HFF-Myc (cell line): Measurements from ENCODE around the gene INO80E.

Experiments
- DNase-seq: peaks from one replicate; pipeline ENCODE4 v3.0.0-alpha.2; 2011; ENCODE audit warnings: low read depth; ENCODE audit errors: extremely low read depth
- H3K4me3 ChIP-seq: replicated peaks from 2 replicates; pipeline ENCODE4 v1.5.1; 2011; ENCODE audit warnings: low read depth, mild to moderate bottlenecking, control low read depth, low read length
- CTCF ChIP-seq: IDR thresholded peaks from 2 replicates; pipeline ENCODE4 v1.5.1; 2012; ENCODE audit warnings: mild to moderate bottlenecking, low read depth, low read length, control low read depth; ENCODE audit errors: missing control alignments

Gene INO80E

GRCh38 chr16:29972500-29972899, 23.5 kb upstream of the INO80E start:
- TF ChIP-seq CTCF, result no peak
- no peak overlapping the region for H3K4me3 ChIP-seq
- no peak for DNase-seq

- DNase-seq, result no peak
- no peak overlapping the region for H3K4me3 ChIP-seq
- TF ChIP-seq CTCF, result no peak
Measured at GRCh38 chr16:29972992-29973383, 23.1 kb upstream of the INO80E start.

GRCh38 chr16:29973384-29974246, 22.4 kb upstream of the INO80E start, which contains the start of gene TAOK2:
TSS of gene TAOK2 (plus strand) at chr16:29973868. CDS start at chr16:29977773, 3,905 bp downstream.
- peak within 1 kb of the TSS; percentile 95 for H3K4me3 ChIP-seq
- TF ChIP-seq CTCF, result no peak
- peak; percentile 96 for DNase-seq

- no peak for TF ChIP-seq CTCF
- H3K4me3 ChIP-seq, result peak overlapping the region; percentile 95
- DNase-seq, result no peak
Measured at GRCh38 chr16:29974291-29975133, 21.5 kb upstream of the INO80E start.

- TF ChIP-seq CTCF, result no peak
- H3K4me3 ChIP-seq, result peak overlapping the region; percentile 95
- no peak for DNase-seq
Measured at GRCh38 chr16:29975134-29975538, 20.9 kb upstream of the INO80E start.

- TF ChIP-seq CTCF, result no peak
- peak overlapping the region; percentile 95 for H3K4me3 ChIP-seq
- no peak for DNase-seq
Measured at GRCh38 chr16:29975811-29976511, 20.1 kb upstream of the INO80E start.
